Peyer's patch (tissue), 4 donors: ENCODE data around the gene STARD6. TPM values are rescaled to one million over a fixed set of nuclear protein-coding genes. Genes with fewer than 3 reads are reported as not detected.
"Not testable (repeated sequence)": the region's sequence is repeated elsewhere in the genome, so short reads cannot be mapped to it uniquely, and the experiment has no call there.

Experiments used
- DNase-seq, 3 donors: peaks; one replicate each; pipeline ENCODE4 v3.0.0-alpha.2; 2017 to 2019
- H3K27ac ChIP-seq, 4 donors: fragments of 200-600 bp; sonication (generic); one replicate each; pipeline ENCODE4 v1.5.1; 2016 to 2019
- H3K27me3 ChIP-seq, 2 donors: fragments of 200-600 bp; sonication (generic); one replicate each; pipeline ENCODE4 v1.5.1; 2019
- H3K36me3 ChIP-seq, 3 donors: fragments of 200-600 bp; sonication (generic); one replicate each; pipeline ENCODE4 v1.5.1; 2016 to 2019
- H3K4me1 ChIP-seq, 4 donors: fragments of 200-600 bp; sonication (generic); one replicate each; pipeline ENCODE4 v1.5.1; 2016 to 2019
- H3K4me3 ChIP-seq, 4 donors: fragments of 200-600 bp; sonication (generic); 1 replicate in 3 of 4; 2 replicates in 1 of 4; pipeline ENCODE4 v1.5.1; 2016 to 2019; ENCODE audit warnings: mild to moderate bottlenecking in 1 of 4
- H3K9me3 ChIP-seq, 4 donors: fragments of 200-600 bp; sonication (generic); one replicate each; pipeline ENCODE4 v1.5.1; 2016 to 2019; ENCODE audit warnings: mild to moderate bottlenecking in 1 of 4
- POLR2A ChIP-seq, 2 donors: fragments of 450-650 bp; IDR thresholded peaks; one replicate each; pipeline ENCODE4 v1.5.1; 2017; ENCODE audit warnings: antibody characterized with exemption in 2 of 2, mild to moderate bottlenecking in 2 of 2, moderate library complexity in 2 of 2
- total RNA-seq, 4 donors: library from RNA; depleted of rRNA; stranded (reverse); fragments of >200 nt; gene quantifications; one replicate each; pipeline ENCODE4 v1.1.0, GENCODE V29; 2016
- TF ChIP-seq, protein P1 (sequence below), 6 experiments: fragments of 450-650 bp in 4 of 6; fragments of 200-600 bp in 2 of 6; sonication (generic) in 1 of 6; IDR thresholded peaks; one replicate each; pipeline ENCODE4 v1.5.1; 2017 to 2019; ENCODE audit warnings: antibody characterized with exemption in 6 of 6, mild to moderate bottlenecking in 3 of 6, moderate library complexity in 1 of 6

Gene STARD6
- total RNA-seq, 4 donors from 2014 or later = not detected

GRCh38 chr18:54316071-54316820 lies 41.4 kb downstream of the STARD6 start:
- no peaks in the 10 kb centered on the region for H3K4me1 ChIP-seq
- TF ChIP-seq POLR2A (IDR thresholded peaks at IDR 0.05) = no peak
- no peaks in the 10 kb centered on the region for H3K9me3 ChIP-seq
- DNase-seq = no peak
- H3K36me3 ChIP-seq = no peaks in the 10 kb centered on the region
- no peak overlapping the region for H3K27ac ChIP-seq
- H3K4me3 ChIP-seq = no peak overlapping the region
- H3K27me3 ChIP-seq = no peaks in the 10 kb centered on the region

- not testable (repeated sequence) for DNase-seq, H3K4me1 ChIP-seq, H3K27ac ChIP-seq, H3K9me3 ChIP-seq, H3K4me3 ChIP-seq, H3K27me3 ChIP-seq, H3K36me3 ChIP-seq
These were observed 48.1 kb downstream of the STARD6 start for GRCh38 chr18:54309564-54309963.

- no peak overlapping the region for H3K4me3 ChIP-seq
- H3K9me3 ChIP-seq = no peaks in the 10 kb centered on the region
- no peaks in the 10 kb centered on the region for H3K36me3 ChIP-seq
- no peaks in the 10 kb centered on the region for H3K4me1 ChIP-seq
- H3K27ac ChIP-seq = no peak overlapping the region
- no peaks in the 10 kb centered on the region for H3K27me3 ChIP-seq
- no peak for DNase-seq
- TF ChIP-seq, protein P1, sequence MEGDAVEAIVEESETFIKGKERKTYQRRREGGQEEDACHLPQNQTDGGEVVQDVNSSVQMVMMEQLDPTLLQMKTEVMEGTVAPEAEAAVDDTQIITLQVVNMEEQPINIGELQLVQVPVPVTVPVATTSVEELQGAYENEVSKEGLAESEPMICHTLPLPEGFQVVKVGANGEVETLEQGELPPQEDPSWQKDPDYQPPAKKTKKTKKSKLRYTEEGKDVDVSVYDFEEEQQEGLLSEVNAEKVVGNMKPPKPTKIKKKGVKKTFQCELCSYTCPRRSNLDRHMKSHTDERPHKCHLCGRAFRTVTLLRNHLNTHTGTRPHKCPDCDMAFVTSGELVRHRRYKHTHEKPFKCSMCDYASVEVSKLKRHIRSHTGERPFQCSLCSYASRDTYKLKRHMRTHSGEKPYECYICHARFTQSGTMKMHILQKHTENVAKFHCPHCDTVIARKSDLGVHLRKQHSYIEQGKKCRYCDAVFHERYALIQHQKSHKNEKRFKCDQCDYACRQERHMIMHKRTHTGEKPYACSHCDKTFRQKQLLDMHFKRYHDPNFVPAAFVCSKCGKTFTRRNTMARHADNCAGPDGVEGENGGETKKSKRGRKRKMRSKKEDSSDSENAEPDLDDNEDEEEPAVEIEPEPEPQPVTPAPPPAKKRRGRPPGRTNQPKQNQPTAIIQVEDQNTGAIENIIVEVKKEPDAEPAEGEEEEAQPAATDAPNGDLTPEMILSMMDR (IDR thresholded peaks at IDR 0.05) = no peak
- TF ChIP-seq POLR2A (IDR thresholded peaks at IDR 0.05) = no peak
These were observed 54.2 kb downstream of the STARD6 start for GRCh38 chr18:54303408-54303807.

DNA sequence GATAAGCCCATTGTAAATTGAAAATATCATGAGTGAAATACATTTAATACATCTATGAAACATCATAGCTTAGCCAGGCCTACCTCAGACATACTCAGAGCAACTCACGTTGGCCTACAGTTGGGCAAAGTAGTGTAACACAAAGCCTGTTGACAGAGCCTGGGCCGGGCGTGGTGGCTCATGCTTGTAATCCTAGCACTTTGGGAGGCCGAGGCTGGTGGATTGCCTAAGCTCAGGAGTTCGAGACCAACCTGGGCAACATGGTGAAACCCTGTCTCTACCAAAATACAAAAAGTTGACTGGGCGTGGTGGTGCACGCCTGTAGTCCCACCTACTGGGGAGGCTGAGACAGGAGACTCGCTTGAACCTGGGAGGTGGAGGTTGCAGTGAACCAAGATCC lies 58.7 kb downstream of the STARD6 start:
- peaks cover 0 to 14% (median 0%) of the 10 kb centered on the region in 3 donors for H3K36me3 ChIP-seq
- H3K9me3 ChIP-seq, H3K27ac ChIP-seq, H3K27me3 ChIP-seq, DNase-seq, H3K4me3 ChIP-seq, H3K4me1 ChIP-seq: not testable (repeated sequence)

DNA sequence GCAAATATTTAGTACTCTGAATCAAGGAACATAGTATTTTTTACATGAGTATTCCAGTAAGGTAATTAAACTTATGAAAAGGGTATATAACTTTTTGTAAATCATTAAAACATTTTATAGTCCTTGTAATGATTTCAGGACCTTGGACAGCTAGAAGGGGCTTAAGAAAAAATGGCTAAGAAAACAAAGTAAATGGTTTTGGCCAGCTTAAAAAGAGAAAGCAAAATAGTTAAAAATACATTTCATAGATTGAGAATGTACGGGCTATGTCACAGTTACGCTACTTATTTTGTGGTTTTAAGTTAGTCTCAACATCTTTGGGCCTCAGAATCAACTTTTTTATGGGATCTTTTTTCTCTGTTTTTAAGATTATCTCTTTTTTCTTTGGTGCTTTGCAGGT lies 61.6 kb downstream of the STARD6 start:
- Histone ChIP-seq H3K27ac (no peak overlapping the region), H3K4me1 (no peaks in the 10 kb centered on the region), H3K9me3 (no peaks in the 10 kb centered on the region), H3K4me3 (no peak overlapping the region), H3K36me3 (peaks cover 0 to 24% (median 0%) of the 10 kb centered on the region in 3 donors), H3K27me3 (no peaks in the 10 kb centered on the region)
- TF ChIP-seq POLR2A (IDR thresholded peaks at IDR 0.05) = no peak
- no peak for DNase-seq

- no peak for TF ChIP-seq POLR2A (IDR thresholded peaks at IDR 0.05)
- TF ChIP-seq, protein P1 (IDR thresholded peaks at IDR 0.05) = no peak
- H3K27ac ChIP-seq = no peak overlapping the region
- H3K36me3 ChIP-seq = peaks cover 0 to 30% (median 0%) of the 10 kb centered on the region in 3 donors
- no peak overlapping the region for H3K4me3 ChIP-seq
- H3K9me3 ChIP-seq = no peaks in the 10 kb centered on the region
- DNase-seq = no peak
- H3K4me1 ChIP-seq = no peaks in the 10 kb centered on the region
- no peaks in the 10 kb centered on the region for H3K27me3 ChIP-seq
These were observed 63.4 kb downstream of the STARD6 start for GRCh38 chr18:54294274-54294673.

GRCh38 chr18:54284981-54285785 lies 72.5 kb downstream of the STARD6 start:
- H3K9me3 ChIP-seq = no peaks in the 10 kb centered on the region
- no peak for DNase-seq
- H3K27me3 ChIP-seq = no peaks in the 10 kb centered on the region
- H3K27ac ChIP-seq = no peak overlapping the region
- TF ChIP-seq, protein P1 (IDR thresholded peaks at IDR 0.05) = no peak
- no peak for TF ChIP-seq POLR2A (IDR thresholded peaks at IDR 0.05)
- no peak overlapping the region for H3K4me3 ChIP-seq
- peaks cover 0 to 58% (median 0%) of the 10 kb centered on the region in 3 donors for H3K36me3 ChIP-seq
- no peaks in the 10 kb centered on the region for H3K4me1 ChIP-seq
